SK-N-SH (cell line): ENCODE results near the gene NUDT7. TPM values are rescaled to one million over a fixed set of nuclear protein-coding genes. Genes with fewer than 3 reads are reported as not detected.

ENCODE experiments used
- CTCF ChIA-PET: fragments of 300-600, 350-600 bp; formaldehyde crosslinking; extraction: SDS; loops from one replicate; lab custom pipeline; 2021; lab: Yijun Ruan, JAX
- POLR2A ChIA-PET: fragments of 350-600 bp; sonication (Branson Sonifier 250); formaldehyde crosslinking; extraction: SDS; loops from one replicate; lab custom pipeline; 2020; ENCODE audit warnings: antibody characterized with exemption, inconsistent platforms; lab: Yijun Ruan, JAX
- DNase-seq: peaks from one replicate; pipeline ENCODE4 v3.0.0; 2012
- H2AFZ ChIP-seq: fragments of 200-600 bp; sonication (generic); 2 replicates; pipeline ENCODE4 v1.8.1; 2016; ENCODE audit warnings: antibody characterized with exemption, mild to moderate bottlenecking, low read depth
- H3F3A ChIP-seq: fragments of 200-600 bp; sonication (generic); replicated peaks from 2 replicates; pipeline ENCODE3; 2016; ENCODE audit warnings: antibody characterized with exemption, mild to moderate bottlenecking; ENCODE audit not compliant: insufficient read depth
- H3K27ac ChIP-seq, 2 experiments: fragments of 200-500 bp in 1 of 2; fragments of 200-600 bp in 1 of 2; sonication (Bioruptor generic) in 1 of 2; sonication (generic), shearing (Covaris generic) in 1 of 2; 2 replicates each; pipeline versions ENCODE4 v1.5.1 to v1.6.1; 2014 to 2016; ENCODE audit warnings: low read depth in 2 of 2, inconsistent platforms in 1 of 2, low read length in 1 of 2, mild to moderate bottlenecking in 1 of 2, mixed read lengths in 1 of 2
- H3K27me3 ChIP-seq: fragments of 200-600 bp; sonication (generic), shearing (Covaris generic); 2 replicates; pipeline ENCODE4 v1.6.1; 2016; ENCODE audit warnings: mixed run types; ENCODE audit not compliant: insufficient read depth
- H3K36me3 ChIP-seq, 2 experiments: fragments of 200-500 bp in 1 of 2; fragments of 200-600 bp in 1 of 2; sonication (Bioruptor generic) in 1 of 2; sonication (generic) in 1 of 2; replicated peaks in 1 of 2; 2 replicates each; pipeline versions ENCODE3 to v1.5.1; 2014 to 2016; ENCODE audit warnings: low read length in 1 of 2, mild to moderate bottlenecking in 1 of 2; ENCODE audit not compliant: insufficient read depth in 2 of 2, control insufficient read depth in 1 of 2
- H3K4me1 ChIP-seq, 2 experiments: fragments of 200-500 bp in 1 of 2; fragments of 200-600 bp in 1 of 2; sonication (Bioruptor generic) in 1 of 2; sonication (generic), shearing (Covaris generic) in 1 of 2; 2 replicates each; pipeline versions ENCODE4 v1.5.1 to v1.6.1; 2014 to 2016; ENCODE audit warnings: low read depth in 1 of 2, low read length in 1 of 2, mixed run types in 1 of 2; ENCODE audit not compliant: insufficient read depth in 2 of 2, control insufficient read depth in 1 of 2
- H3K4me2 ChIP-seq: fragments of 200-600 bp; sonication (generic), shearing (Covaris generic); 2 replicates; pipeline ENCODE4 v1.6.1; 2017; ENCODE audit warnings: mixed run types
- H3K4me3 ChIP-seq, 2 experiments: fragments of 200-500 bp in 1 of 2; fragments of 200-600 bp in 1 of 2; sonication (Bioruptor generic) in 1 of 2; sonication (generic), shearing (Covaris generic) in 1 of 2; 2 replicates each; pipeline versions ENCODE4 v1.5.1 to v1.8.1; 2014 to 2016; ENCODE audit warnings: low read depth in 2 of 2, inconsistent platforms in 1 of 2, low read length in 1 of 2, mild to moderate bottlenecking in 1 of 2, mixed read lengths in 1 of 2, moderate library complexity in 1 of 2
- H3K79me2 ChIP-seq: fragments of 200-600 bp; sonication (generic); 2 replicates; pipeline ENCODE4 v1.8.1; 2017; ENCODE audit warnings: mild to moderate bottlenecking; ENCODE audit not compliant: insufficient read depth
- H3K9ac ChIP-seq: fragments of 200-600 bp; sonication (generic); 2 replicates; pipeline ENCODE4 v1.6.1; 2017; ENCODE audit warnings: mixed run types
- H3K9me2 ChIP-seq: fragments of 200-600 bp; sonication (generic); 2 replicates; pipeline ENCODE4 v1.6.1; 2017; ENCODE audit warnings: mixed run types
- H3K9me3 ChIP-seq: fragments of 200-600 bp; sonication (generic); 2 replicates; pipeline ENCODE4 v1.6.1; 2017; ENCODE audit warnings: mixed run types, mild to moderate bottlenecking, moderate library complexity
- H4K20me1 ChIP-seq: fragments of 200-600 bp; sonication (generic); 2 replicates; pipeline ENCODE4 v1.6.1; 2017; ENCODE audit warnings: mild to moderate bottlenecking, mixed run types; ENCODE audit not compliant: insufficient read depth
- ELF1 ChIP-seq: IDR thresholded peaks from 2 replicates; pipeline ENCODE4 v1.4.0; 2012
- EZH2phosphoT487 ChIP-seq: fragments of 200-600 bp; sonication (generic); IDR thresholded peaks from 2 replicates; pipeline ENCODE4 v1.6.1; 2017; ENCODE audit warnings: low read depth, mixed run types, mild to moderate bottlenecking, antibody characterized with exemption, moderate library complexity, borderline replicate concordance
- FOXJ3 ChIP-seq: sonication (generic); formaldehyde crosslinking; IDR thresholded peaks from 2 replicates; pipeline ENCODE4 v1.5.1; 2020; ENCODE audit warnings: mild to moderate bottlenecking, missing genetic modification reagents
- GABPA ChIP-seq: IDR thresholded peaks from 2 replicates; pipeline ENCODE4 v1.4.0; 2012; ENCODE audit warnings: low read depth, mild to moderate bottlenecking
- MEF2A ChIP-seq: IDR thresholded peaks from 2 replicates; pipeline ENCODE4 v1.4.0; 2012; ENCODE audit warnings: low read depth, borderline replicate concordance
- NFIC ChIP-seq: IDR thresholded peaks from 2 replicates; pipeline ENCODE4 v1.4.0; 2012; ENCODE audit warnings: borderline replicate concordance
- NRF1 ChIP-seq: IDR thresholded peaks from 2 replicates; pipeline ENCODE4 v1.6.1; 2012; ENCODE audit warnings: low read depth, mild to moderate bottlenecking, low read length
- RFX5 ChIP-seq: IDR thresholded peaks from 2 replicates; pipeline ENCODE4 v1.6.1; 2012; ENCODE audit warnings: mild to moderate bottlenecking, improper control_type of control experiment, low read length
- SMC3 ChIP-seq: IDR thresholded peaks from 2 replicates; pipeline ENCODE4 v1.6.1; 2012; ENCODE audit warnings: low read depth, low read length, improper control_type of control experiment
- TAF1 ChIP-seq: IDR thresholded peaks from 2 replicates; pipeline ENCODE4 v1.6.1; 2012; ENCODE audit warnings: low read depth, mild to moderate bottlenecking, low read length, moderate library complexity, borderline replicate concordance
- TCF12 ChIP-seq: IDR thresholded peaks from 2 replicates; pipeline ENCODE4 v1.4.0; 2012
- WGBS: methylation state at CpG from one replicate; pipeline ENCODE4 v1.1.6; 2017; ENCODE audit warnings: low lambda C conversion rate; 5-methylcytosine and 5-hydroxymethylcytosine counted together
- polyA plus RNA-seq, 3 experiments: library from polyadenylated mRNA; depleted of rRNA; stranded (reverse); fragments of >200 nt; gene quantifications; 2 replicates each; pipeline ENCODE4 v1.2.3, GENCODE V29; 2012
- TF ChIP-seq, protein P1 (sequence below): fragments of 200-600 bp; sonication (generic); IDR thresholded peaks from 2 replicates; pipeline ENCODE4 v1.6.1; 2017; ENCODE audit warnings: antibody characterized with exemption, mild to moderate bottlenecking, moderate library complexity
- TF ChIP-seq, protein P2 (sequence below): IDR thresholded peaks from 2 replicates; pipeline ENCODE4 v1.4.0; 2012; ENCODE audit warnings: low read depth
- TF ChIP-seq, protein P3 (sequence below): fragments of 150-350 bp; IDR thresholded peaks from 2 replicates; pipeline ENCODE4 v1.6.1; 2016; ENCODE audit warnings: mild to moderate bottlenecking, low read depth, low read length

The NUDT7 gene
- polyA plus RNA-seq, 1 of the 3 experiments (the other 2 are of a cell fraction), result 11.4 TPM

DNA sequence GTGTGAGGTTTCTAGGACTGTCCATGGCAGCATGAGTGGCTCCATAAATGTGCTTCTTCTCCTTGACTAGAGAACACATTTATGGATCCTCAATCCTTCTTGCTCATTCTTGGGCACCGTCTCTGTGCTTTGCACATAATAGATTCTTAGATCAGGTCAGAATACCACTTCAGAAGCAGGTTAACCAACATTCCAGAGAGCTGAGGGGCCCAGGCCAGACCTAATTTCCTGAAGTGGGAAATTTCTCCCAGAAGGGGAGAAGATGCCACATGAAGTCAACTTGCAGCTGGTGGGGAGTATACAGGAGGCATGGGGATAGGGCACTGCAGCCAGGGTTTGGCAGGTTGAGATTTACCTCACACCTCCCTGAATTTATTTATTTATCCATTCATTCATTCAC, 41.7 kb downstream of the NUDT7 start (continued):
- TF ChIP-seq, protein P1, sequence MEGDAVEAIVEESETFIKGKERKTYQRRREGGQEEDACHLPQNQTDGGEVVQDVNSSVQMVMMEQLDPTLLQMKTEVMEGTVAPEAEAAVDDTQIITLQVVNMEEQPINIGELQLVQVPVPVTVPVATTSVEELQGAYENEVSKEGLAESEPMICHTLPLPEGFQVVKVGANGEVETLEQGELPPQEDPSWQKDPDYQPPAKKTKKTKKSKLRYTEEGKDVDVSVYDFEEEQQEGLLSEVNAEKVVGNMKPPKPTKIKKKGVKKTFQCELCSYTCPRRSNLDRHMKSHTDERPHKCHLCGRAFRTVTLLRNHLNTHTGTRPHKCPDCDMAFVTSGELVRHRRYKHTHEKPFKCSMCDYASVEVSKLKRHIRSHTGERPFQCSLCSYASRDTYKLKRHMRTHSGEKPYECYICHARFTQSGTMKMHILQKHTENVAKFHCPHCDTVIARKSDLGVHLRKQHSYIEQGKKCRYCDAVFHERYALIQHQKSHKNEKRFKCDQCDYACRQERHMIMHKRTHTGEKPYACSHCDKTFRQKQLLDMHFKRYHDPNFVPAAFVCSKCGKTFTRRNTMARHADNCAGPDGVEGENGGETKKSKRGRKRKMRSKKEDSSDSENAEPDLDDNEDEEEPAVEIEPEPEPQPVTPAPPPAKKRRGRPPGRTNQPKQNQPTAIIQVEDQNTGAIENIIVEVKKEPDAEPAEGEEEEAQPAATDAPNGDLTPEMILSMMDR, result no peak
- TF ChIP-seq MEF2A (no peak), TAF1 (no peak), ELF1 (no peak)
- TF ChIP-seq, protein P2, sequence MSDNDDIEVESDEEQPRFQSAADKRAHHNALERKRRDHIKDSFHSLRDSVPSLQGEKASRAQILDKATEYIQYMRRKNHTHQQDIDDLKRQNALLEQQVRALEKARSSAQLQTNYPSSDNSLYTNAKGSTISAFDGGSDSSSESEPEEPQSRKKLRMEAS, result no peak

DNA sequence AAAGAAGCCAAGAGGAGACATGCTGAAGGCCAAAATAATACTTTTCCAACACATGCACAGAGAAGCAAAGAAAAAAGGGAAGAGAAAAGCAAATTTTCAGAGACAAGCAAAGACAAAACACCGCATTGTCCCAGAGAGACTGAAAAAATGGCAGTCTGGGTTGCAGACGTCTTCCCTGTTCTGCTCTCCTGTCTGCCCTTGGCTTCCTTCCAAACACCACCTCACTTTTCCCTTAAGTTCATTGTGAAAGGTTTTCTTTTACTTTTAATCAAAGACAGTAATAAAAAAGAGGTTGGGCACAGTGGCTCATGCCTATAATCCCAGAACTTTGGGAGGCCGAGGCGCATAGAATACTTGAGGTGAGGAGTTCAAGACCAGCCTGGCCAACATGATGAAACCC, 44.9 kb downstream of the NUDT7 start:
- Histone ChIP-seq H4K20me1 (no peaks in the 10 kb centered on the region), H3K79me2 (no peaks in the 10 kb centered on the region), H3K4me2 (no peak overlapping the region), H3K9ac (no peak overlapping the region), H3F3A (no peaks in the 10 kb centered on the region), H3K27me3 (no peaks in the 10 kb centered on the region; the same call in 1 of the 2 replicates), H3K27ac (no peak overlapping the region), H3K36me3 (no peaks in the 10 kb centered on the region), H3K4me1 (peaks cover 0 to 7% of the 10 kb centered on the region in 2 experiments; a peak in 1 of 4 replicates), H3K9me2 (no peaks in the 10 kb centered on the region), H3K9me3 (no peaks in the 10 kb centered on the region), H2AFZ (no peak overlapping the region), H3K4me3 (no peak overlapping the region)
- no peak for DNase-seq
- CTCF ChIA-PET, result interaction anchor here (1.4 to 1.7 kb wide), 2 partner anchors 15 to 92 kb away, joined by 3 to 4 read pairs; no protein-coding TSS in a partner anchor
- WGBS, result 72% methylated on average over 4 of the region's 4 CpGs
- POLR2A ChIA-PET, result no interaction called here
- TF ChIP-seq MEF2A (no peak), TCF12 (no peak), NFIC (no peak), SMC3 (no peak), GABPA (no peak), FOXJ3 (no peak), NRF1 (no peak), EZH2phosphoT487 (no peak), RFX5 (no peak)
- TF ChIP-seq, protein P3, sequence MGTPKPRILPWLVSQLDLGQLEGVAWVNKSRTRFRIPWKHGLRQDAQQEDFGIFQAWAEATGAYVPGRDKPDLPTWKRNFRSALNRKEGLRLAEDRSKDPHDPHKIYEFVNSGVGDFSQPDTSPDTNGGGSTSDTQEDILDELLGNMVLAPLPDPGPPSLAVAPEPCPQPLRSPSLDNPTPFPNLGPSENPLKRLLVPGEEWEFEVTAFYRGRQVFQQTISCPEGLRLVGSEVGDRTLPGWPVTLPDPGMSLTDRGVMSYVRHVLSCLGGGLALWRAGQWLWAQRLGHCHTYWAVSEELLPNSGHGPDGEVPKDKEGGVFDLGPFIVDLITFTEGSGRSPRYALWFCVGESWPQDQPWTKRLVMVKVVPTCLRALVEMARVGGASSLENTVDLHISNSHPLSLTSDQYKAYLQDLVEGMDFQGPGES, result no peak
- TF ChIP-seq, protein P1, result no peak
